NB4 (cell line): ENCODE data around the gene CHST13.

Experiments
- DNase-seq: peaks from one replicate; pipeline ENCODE4 v3.0.0; 2010; ENCODE audit warnings: low read depth
- H3K4me3 ChIP-seq: one replicate; pipeline ENCODE4 v1.5.1; 2011; ENCODE audit warnings: mild to moderate bottlenecking, low read depth, low read length, moderate library complexity
- CTCF ChIP-seq: IDR thresholded peaks from one replicate; pipeline ENCODE4 v1.5.1; 2012; ENCODE audit warnings: low read depth, low read length
- MAX ChIP-seq: IDR thresholded peaks from 2 replicates; pipeline ENCODE4 v1.6.1; 2011; ENCODE audit warnings: low read depth, low read length
- MYC ChIP-seq: IDR thresholded peaks from 2 replicates; pipeline ENCODE4 v1.6.1; 2011; ENCODE audit warnings: low read depth, low read length
- POLR2A ChIP-seq: IDR thresholded peaks from 2 replicates; pipeline ENCODE4 v1.6.1; 2011; ENCODE audit warnings: mild to moderate bottlenecking; ENCODE audit not compliant: insufficient read length; ENCODE audit errors: extremely low read depth

The CHST13 gene

GRCh38 chr3:126517291-126517951, 6.5 kb upstream of the CHST13 start, which contains the start of gene UROC1:
UROC1 (minus strand) TSS chr3:126517773; CDS start chr3:126517719, 54 bp downstream.
- TF ChIP-seq CTCF (no peak), MAX (no peak), POLR2A (no peak), MYC (no peak)
- no peak within 1 kb of the TSS for H3K4me3 ChIP-seq
- no peak for DNase-seq

- no peak overlapping the region for H3K4me3 ChIP-seq
- no peak for DNase-seq
- TF ChIP-seq MAX (no peak), POLR2A (no peak), MYC (no peak), CTCF (no peak)
Measured at GRCh38 chr3:126517986-126518778, 5.8 kb upstream of the CHST13 start.

GRCh38 chr3:126518779-126519177, 5.2 kb upstream of the CHST13 start:
- H3K4me3 ChIP-seq: no peak overlapping the region
- no peak for TF ChIP-seq POLR2A
- no peak for TF ChIP-seq MAX
- TF ChIP-seq CTCF: no peak
- TF ChIP-seq MYC: no peak
- no peak for DNase-seq

- no peak for TF ChIP-seq MYC
- TF ChIP-seq CTCF: no peak
- no peak for TF ChIP-seq POLR2A
- no peak for TF ChIP-seq MAX
- H3K4me3 ChIP-seq: no peak overlapping the region
- no peak for DNase-seq
Measured at GRCh38 chr3:126519506-126520455, 4.2 kb upstream of the CHST13 start.

- no peak for DNase-seq
- no peak overlapping the region for H3K4me3 ChIP-seq
- TF ChIP-seq MAX (no peak), POLR2A (no peak), MYC (no peak), CTCF (no peak)
Measured at GRCh38 chr3:126521122-126521891, 2.6 kb upstream of the CHST13 start.
